ENCODE results near the gene OR1S2. TPM values are rescaled to one million over a fixed set of nuclear protein-coding genes. Genes with fewer than 3 reads are reported as not detected.
A peak's percentile ranks its signal among the peaks of the same experiment; 100 is the strongest.

Gene OR1S2
- total and polyA plus RNA-seq, 2 experiments from 2014 or later, result not detected

- Histone ChIP-seq H3K4me3 (no peak overlapping the region), H3K27me3 (no peaks in the 10 kb centered on the region), H3K27ac (peak overlapping the region; percentile 62), H3K4me2 (no peak overlapping the region), H3K79me2 (no peaks in the 10 kb centered on the region), H2AFZ (no peak overlapping the region), H3K36me3 (replicated peaks; ENCODE audit: insufficient read depth, low read depth) (no peaks in the 10 kb centered on the region), H3K9me3 (ENCODE audit: low read depth) (no peaks in the 10 kb centered on the region), H3K4me1 (ENCODE audit: insufficient read depth) (peaks cover 10% of the 10 kb centered on the region), H4K20me1 (ENCODE audit: insufficient read depth, poor library complexity, severe bottlenecking) (no peaks in the 10 kb centered on the region), H3K9me2 (replicated peaks; ENCODE audit: insufficient read depth) (no peaks in the 10 kb centered on the region)
- 75% methylated on average over 4 of the region's 4 CpGs for WGBS (ENCODE audit: low lambda C conversion rate, missing lambda C conversion rate)
- TF ChIP-seq CTCF (IDR thresholded peaks at IDR 0.05; ENCODE audit: poor library complexity) (no peak), EZH2phosphoT487 (IDR thresholded peaks at IDR 0.05; ENCODE audit: low read depth, severe bottlenecking, unreplicated experiment) (no peak), EZH2 (IDR thresholded peaks at IDR 0.05; ENCODE audit: borderline replicate concordance) (no peak)
- DNase-seq (ENCODE audit: low spot score), result no peak
Measured at GRCh38 chr11:58164389-58164788, 39.6 kb downstream of the OR1S2 start.

Other genes with a start within 250 kb of the OR1S2 start
- not detected in 2 replicates for gene OR9Q1, start 180.3 kb downstream of the OR1S2 start, total RNA-seq
- not detected in 2 replicates for gene OR9Q1, start 180.3 kb downstream of the OR1S2 start, polyA plus RNA-seq
- gene OR6Q1, start 173.2 kb downstream of the OR1S2 start, total RNA-seq, result not detected in 2 replicates
- gene OR6Q1, start 173.2 kb downstream of the OR1S2 start, polyA plus RNA-seq, result not detected in 2 replicates
- not detected in 2 replicates for gene OR9I1, start 78.6 kb downstream of the OR1S2 start, total RNA-seq
- not detected in 2 replicates for gene OR9I1, start 78.6 kb downstream of the OR1S2 start, polyA plus RNA-seq
- not detected in 2 replicates for gene OR9Q2, start 15.1 kb downstream of the OR1S2 start, total RNA-seq
- gene OR9Q2, start 15.1 kb downstream of the OR1S2 start, polyA plus RNA-seq, result not detected in 2 replicates
- gene OR1S1, start 8.6 kb upstream of the OR1S2 start, total RNA-seq, result not detected in 2 replicates
- gene OR1S1, start 8.6 kb upstream of the OR1S2 start, polyA plus RNA-seq, result not detected in 2 replicates
- 0.23 TPM in 1 of 2 replicates, not detected in the other for gene OR10Q1, start 24.8 kb upstream of the OR1S2 start, total RNA-seq
- gene OR10Q1, start 24.8 kb upstream of the OR1S2 start, polyA plus RNA-seq, result not detected in 2 replicates
- not detected in 2 replicates for gene OR10W1, start 64.1 kb upstream of the OR1S2 start, total RNA-seq
- not detected in 2 replicates for gene OR10W1, start 64.1 kb upstream of the OR1S2 start, polyA plus RNA-seq
- gene OR5B17, start 154.9 kb upstream of the OR1S2 start, total RNA-seq, result not detected in 2 replicates
- not detected in 2 replicates for gene OR5B17, start 154.9 kb upstream of the OR1S2 start, polyA plus RNA-seq
- gene OR5B3, start 202.7 kb upstream of the OR1S2 start, total RNA-seq, result not detected in 2 replicates
- gene OR5B3, start 202.7 kb upstream of the OR1S2 start, polyA plus RNA-seq, result not detected in 2 replicates
- not detected in 2 replicates for gene OR5B2, start 224.0 kb upstream of the OR1S2 start, total RNA-seq
- not detected in 2 replicates for gene OR5B2, start 224.0 kb upstream of the OR1S2 start, polyA plus RNA-seq
- gene OR5B12, start 238.1 kb upstream of the OR1S2 start, total RNA-seq, result not detected in 2 replicates
- gene OR5B12, start 238.1 kb upstream of the OR1S2 start, polyA plus RNA-seq, result not detected in 2 replicates